Lung (tissue), 12 donors: Measurements from ENCODE around the gene SESN1. TPM values are rescaled to one million over a fixed set of nuclear protein-coding genes. Genes with fewer than 3 reads are reported as not detected.
A peak's percentile ranks its signal among the peaks of the same experiment; 100 is the strongest.

Source experiments
- ATAC-seq: fragments of 200-7000 bp; cut with Tn5 transposase; one replicate; pipeline ENCODE4 v1.9.1; 2020; ENCODE audit warnings: moderate number of reproducible peaks; ENCODE audit not compliant: insufficient read depth, low FRiP score
- DNase-seq, 3 donors: peaks; one replicate each; pipeline ENCODE4 v3.0.0-alpha.2; 2013 to 2017
- H3K27ac ChIP-seq, 2 donors: one replicate each; pipeline ENCODE4 v1.5.1; 2013; ENCODE audit warnings: mild to moderate bottlenecking in 2 of 2, moderate library complexity in 2 of 2, control low read depth in 1 of 2, inconsistent platforms in 1 of 2, low read depth in 1 of 2, low read length in 1 of 2
- H3K27me3 ChIP-seq, 3 donors: one replicate each; pipeline ENCODE4 v1.5.1; 2013; ENCODE audit warnings: low read length in 2 of 3; ENCODE audit not compliant: control insufficient read depth in 3 of 3, insufficient read depth in 3 of 3
- H3K36me3 ChIP-seq, 4 donors: one replicate each; pipeline ENCODE4 v1.5.1; 2013; ENCODE audit warnings: low read length in 4 of 4, mild to moderate bottlenecking in 1 of 4, moderate library complexity in 1 of 4; ENCODE audit not compliant: control insufficient read depth in 4 of 4, insufficient read depth in 4 of 4
- H3K4me1 ChIP-seq, 5 donors: one replicate each; pipeline ENCODE4 v1.5.1; 2013; ENCODE audit warnings: low read length in 5 of 5, mild to moderate bottlenecking in 2 of 5, moderate library complexity in 1 of 5; ENCODE audit not compliant: control insufficient read depth in 5 of 5, insufficient read depth in 5 of 5
- H3K4me3 ChIP-seq: one replicate; pipeline ENCODE4 v1.5.1; 2013; ENCODE audit warnings: mild to moderate bottlenecking, control low read depth, moderate library complexity
- H3K9ac ChIP-seq, 2 donors: one replicate each; pipeline ENCODE4 v1.5.1; 2013; ENCODE audit warnings: low read length in 2 of 2, control low read depth in 1 of 2; ENCODE audit not compliant: insufficient read depth in 1 of 2
- H3K9me3 ChIP-seq, 4 donors: one replicate each; pipeline ENCODE4 v1.5.1; 2013; ENCODE audit warnings: low read length in 3 of 4, mild to moderate bottlenecking in 1 of 4, moderate library complexity in 1 of 4; ENCODE audit not compliant: control insufficient read depth in 4 of 4, insufficient read depth in 3 of 4
- WGBS, 2 donors: extraction: QIAGEN DNeasy Blood & Tissue Kit; methylation state at CpG; one replicate each; pipeline ENCODE4 v1.1.7; 2013; 5-methylcytosine and 5-hydroxymethylcytosine counted together
- polyA plus RNA-seq, 2 donors: library from polyadenylated mRNA; stranded (reverse); fragments of 200-250 nt; gene quantifications; one replicate each; pipeline ENCODE4 v1.2.1, GENCODE V29; 2013
- total RNA-seq, 2 donors: library from RNA; depleted of rRNA in 1 of 2; stranded (reverse); fragments of >200 nt in 1 of 2; gene quantifications; one replicate each; pipeline ENCODE4 v1.2.1, GENCODE V29; 2014 to 2021
- TF ChIP-seq, protein P1 (sequence below): IDR thresholded peaks from 2 replicates; pipeline ENCODE4 v1.5.1; 2012; ENCODE audit warnings: mild to moderate bottlenecking; ENCODE audit errors: control extremely low read depth, extremely low read depth
- donor health status: control.
- donor health status: control.
- donor health status: Bipolar disorder and iron deficiency.
- donor health status: healthy.
- donor health status: DM: yes; HTN: yes; CAD: no.

Gene SESN1
- total and polyA plus RNA-seq, 4 donors: 12.9 to 69.8 (median 21.0) TPM

DNA sequence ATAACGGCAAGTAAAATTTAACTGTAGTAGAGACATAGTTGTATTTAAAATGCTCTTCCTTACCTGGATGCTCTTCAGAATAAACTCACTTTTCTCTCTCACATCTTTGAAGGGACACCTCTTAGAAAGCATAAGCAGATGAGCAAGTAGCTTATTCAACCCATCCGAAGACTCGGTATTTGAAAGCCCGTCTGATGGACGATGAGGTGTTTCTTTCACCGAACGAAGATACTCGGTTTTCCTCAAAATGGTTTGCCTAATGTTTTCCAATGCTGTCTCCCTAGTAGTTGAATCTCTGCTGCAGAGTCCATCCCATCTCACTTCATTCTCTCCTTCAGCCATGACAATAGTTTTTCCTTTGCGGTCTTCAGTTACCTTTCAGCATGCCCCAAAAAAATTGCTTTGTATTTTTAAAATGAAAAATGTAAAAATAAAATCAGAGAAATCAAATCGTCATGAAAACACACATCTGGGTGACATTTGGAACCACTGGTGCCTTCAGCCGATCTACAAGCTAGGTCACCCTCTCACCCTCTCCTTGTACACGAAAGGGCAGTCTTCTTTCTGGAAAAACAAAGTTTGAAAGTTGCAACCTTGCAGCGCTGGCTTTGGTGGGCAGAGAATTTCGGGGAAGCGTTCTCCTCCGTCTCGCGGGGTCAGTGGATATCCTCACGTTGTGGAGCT, 772 bp downstream of the SESN1 start:
- Histone ChIP-seq H3K4me1 (peaks cover 0 to 42% (median 18%) of the 10 kb centered on the region in 5 donors), H3K9ac (peak overlapping the region; percentile 93 to 97), H3K27me3 (no peaks in the 10 kb centered on the region), H3K4me3 (peak overlapping the region; percentile 56), H3K9me3 (no peaks in the 10 kb centered on the region), H3K36me3 (peaks cover 0 to 4% (median 2%) of the 10 kb centered on the region in 4 donors), H3K27ac (peak overlapping the region; percentile 99)
- peak in 2 of 3 donors; percentile 44 to 66 for DNase-seq
- WGBS, 2 donors: 0% methylated on average over 19 of the region's 19 CpGs
- ATAC-seq: no peak
- TF ChIP-seq, protein P1, sequence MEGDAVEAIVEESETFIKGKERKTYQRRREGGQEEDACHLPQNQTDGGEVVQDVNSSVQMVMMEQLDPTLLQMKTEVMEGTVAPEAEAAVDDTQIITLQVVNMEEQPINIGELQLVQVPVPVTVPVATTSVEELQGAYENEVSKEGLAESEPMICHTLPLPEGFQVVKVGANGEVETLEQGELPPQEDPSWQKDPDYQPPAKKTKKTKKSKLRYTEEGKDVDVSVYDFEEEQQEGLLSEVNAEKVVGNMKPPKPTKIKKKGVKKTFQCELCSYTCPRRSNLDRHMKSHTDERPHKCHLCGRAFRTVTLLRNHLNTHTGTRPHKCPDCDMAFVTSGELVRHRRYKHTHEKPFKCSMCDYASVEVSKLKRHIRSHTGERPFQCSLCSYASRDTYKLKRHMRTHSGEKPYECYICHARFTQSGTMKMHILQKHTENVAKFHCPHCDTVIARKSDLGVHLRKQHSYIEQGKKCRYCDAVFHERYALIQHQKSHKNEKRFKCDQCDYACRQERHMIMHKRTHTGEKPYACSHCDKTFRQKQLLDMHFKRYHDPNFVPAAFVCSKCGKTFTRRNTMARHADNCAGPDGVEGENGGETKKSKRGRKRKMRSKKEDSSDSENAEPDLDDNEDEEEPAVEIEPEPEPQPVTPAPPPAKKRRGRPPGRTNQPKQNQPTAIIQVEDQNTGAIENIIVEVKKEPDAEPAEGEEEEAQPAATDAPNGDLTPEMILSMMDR: no peak

DNA sequence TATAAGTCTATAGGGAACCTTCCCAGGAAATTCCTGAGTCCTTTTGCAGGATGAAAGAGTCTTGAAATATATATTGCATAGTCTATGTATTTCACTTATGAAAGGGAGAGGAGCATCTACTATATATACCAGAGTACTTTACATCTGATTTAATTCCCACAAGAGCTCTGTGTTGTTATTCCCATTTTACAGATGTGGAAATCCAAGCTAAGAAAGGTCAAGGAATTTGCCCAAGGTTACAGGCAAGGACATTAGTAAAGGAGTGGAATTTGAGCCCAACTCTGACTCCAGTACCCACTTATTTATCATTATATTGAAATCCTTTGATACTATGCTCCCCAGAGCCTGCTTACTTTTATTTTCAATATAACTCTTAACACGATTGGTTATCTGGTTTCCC, 2.6 kb downstream of the SESN1 start:
- no peak overlapping the region for H3K4me3 ChIP-seq
- peaks cover 0 to 4% (median 2%) of the 10 kb centered on the region in 4 donors for H3K36me3 ChIP-seq
- no peak for ATAC-seq
- H3K4me1 ChIP-seq: peaks cover 0 to 42% (median 18%) of the 10 kb centered on the region in 5 donors
- H3K27me3 ChIP-seq: no peaks in the 10 kb centered on the region
- H3K9me3 ChIP-seq: no peaks in the 10 kb centered on the region
- TF ChIP-seq, protein P1: no peak
- no peak for DNase-seq
- 28 to 31% methylated on average over 1 of the region's 1 CpG for WGBS, 2 donors
- no peak overlapping the region for H3K9ac ChIP-seq
- H3K27ac ChIP-seq: peak overlapping the region in 1 of 2 donors; percentile 17

- Histone ChIP-seq H3K9me3 (no peaks in the 10 kb centered on the region), H3K27ac (peak overlapping the region in 1 of 2 donors; percentile 7), H3K9ac (no peak overlapping the region), H3K36me3 (peaks cover 0 to 4% (median 2%) of the 10 kb centered on the region in 4 donors), H3K4me3 (no peak overlapping the region), H3K4me1 (peaks cover 0 to 39% (median 17%) of the 10 kb centered on the region in 5 donors), H3K27me3 (no peaks in the 10 kb centered on the region)
- DNase-seq (no peak), ATAC-seq (no peak)
- WGBS, 2 donors: 91 to 94% methylated on average over 5 of the region's 5 CpGs
- TF ChIP-seq, protein P1: no peak
These were observed 3.2 kb downstream of the SESN1 start for GRCh38 chr6:109091314-109092024.
